ENCODE results near the gene ESR2.

Gene ESR2

GRCh38 chr14:64190974-64191502 lies 103.1 kb downstream of the ESR2 start:
- Histone ChIP-seq H2AFZ (ENCODE audit: low read depth, low read length) (no peak overlapping the region), H3K36me3 (replicated peaks; ENCODE audit: low read depth, low read length) (no peaks in the 10 kb centered on the region), H3K4me1 (ENCODE audit: low read length) (peaks cover 17% of the 10 kb centered on the region)

GRCh38 chr14:64187331-64187730 lies 106.8 kb downstream of the ESR2 start:
- Histone ChIP-seq H3K4me2 (ENCODE audit: low read length) (no peak overlapping the region), H3K4me3 (ENCODE audit: low read length) (no peak overlapping the region), H3K9ac (ENCODE audit: low read length) (no peak overlapping the region), H3K36me3 (replicated peaks; ENCODE audit: low read depth, low read length) (peaks cover 7% of the 10 kb centered on the region), H2AFZ (ENCODE audit: low read depth, low read length) (no peak overlapping the region), H3K27me3 (ENCODE audit: low read depth, low read length) (no peaks in the 10 kb centered on the region), H3K9me3 (ENCODE audit: insufficient read depth, low read length) (no peaks in the 10 kb centered on the region), H4K20me1 (ENCODE audit: insufficient read depth, low read length) (no peaks in the 10 kb centered on the region), H3K4me1 (ENCODE audit: low read length) (no peaks in the 10 kb centered on the region; the same call in 1 of the 2 replicates), H3K27ac (ENCODE audit: low read length) (no peak overlapping the region), H3K79me2 (ENCODE audit: low read length) (no peaks in the 10 kb centered on the region)
- TF ChIP-seq CTCF (IDR thresholded peaks at IDR 0.05; ENCODE audit: low read depth, low read length) (no peak), EZH2phosphoT487 (IDR thresholded peaks at IDR 0.05; ENCODE audit: low read depth) (no peak)

More at GRCh38 chr14:64190974-64191502, 103.1 kb downstream of the ESR2 start:
- Histone ChIP-seq H3K79me2 (ENCODE audit: low read length) (no peaks in the 10 kb centered on the region), H3K9ac (ENCODE audit: low read length) (no peak overlapping the region), H3K4me3 (ENCODE audit: low read length) (no peak overlapping the region), H3K4me2 (ENCODE audit: low read length) (no peak overlapping the region), H3K27me3 (ENCODE audit: low read depth, low read length) (no peaks in the 10 kb centered on the region), H3K27ac (ENCODE audit: low read length) (no peak overlapping the region), H3K9me3 (ENCODE audit: insufficient read depth, low read length) (no peaks in the 10 kb centered on the region), H4K20me1 (ENCODE audit: insufficient read depth, low read length) (no peaks in the 10 kb centered on the region)
- no peak for TF ChIP-seq CTCF (IDR thresholded peaks at IDR 0.05; ENCODE audit: low read depth, low read length)
- no peak for TF ChIP-seq EZH2phosphoT487 (IDR thresholded peaks at IDR 0.05; ENCODE audit: low read depth)

GRCh38 chr14:64186231-64187129 lies 107.7 kb downstream of the ESR2 start:
- Histone ChIP-seq H3K27me3 (ENCODE audit: low read depth, low read length) (no peaks in the 10 kb centered on the region), H3K4me3 (ENCODE audit: low read length) (no peak overlapping the region), H3K9me3 (ENCODE audit: insufficient read depth, low read length) (no peaks in the 10 kb centered on the region), H3K79me2 (ENCODE audit: low read length) (no peaks in the 10 kb centered on the region), H3K4me2 (ENCODE audit: low read length) (no peak overlapping the region), H3K4me1 (ENCODE audit: low read length) (no peaks in the 10 kb centered on the region; the same call in 1 of the 2 replicates), H3K27ac (ENCODE audit: low read length) (no peak overlapping the region), H3K9ac (ENCODE audit: low read length) (no peak overlapping the region), H2AFZ (ENCODE audit: low read depth, low read length) (no peak overlapping the region), H3K36me3 (replicated peaks; ENCODE audit: low read depth, low read length) (peaks cover 7% of the 10 kb centered on the region), H4K20me1 (ENCODE audit: insufficient read depth, low read length) (no peaks in the 10 kb centered on the region)
- TF ChIP-seq CTCF (IDR thresholded peaks at IDR 0.05; ENCODE audit: low read depth, low read length) (no peak), EZH2phosphoT487 (IDR thresholded peaks at IDR 0.05; ENCODE audit: low read depth) (no peak)

GRCh38 chr14:64185184-64185583 lies 109.0 kb downstream of the ESR2 start:
- Histone ChIP-seq H3K4me2 (ENCODE audit: low read length) (no peak overlapping the region), H3K9me3 (ENCODE audit: insufficient read depth, low read length) (no peaks in the 10 kb centered on the region), H3K9ac (ENCODE audit: low read length) (no peak overlapping the region), H2AFZ (ENCODE audit: low read depth, low read length) (no peak overlapping the region), H3K79me2 (ENCODE audit: low read length) (no peaks in the 10 kb centered on the region), H3K36me3 (replicated peaks; ENCODE audit: low read depth, low read length) (peaks cover 7% of the 10 kb centered on the region), H3K27ac (ENCODE audit: low read length) (no peak overlapping the region), H3K4me1 (ENCODE audit: low read length) (no peaks in the 10 kb centered on the region; the same call in 1 of the 2 replicates), H3K27me3 (ENCODE audit: low read depth, low read length) (no peaks in the 10 kb centered on the region), H3K4me3 (ENCODE audit: low read length) (no peak overlapping the region), H4K20me1 (ENCODE audit: insufficient read depth, low read length) (no peaks in the 10 kb centered on the region)
- TF ChIP-seq EZH2phosphoT487 (IDR thresholded peaks at IDR 0.05; ENCODE audit: low read depth) = no peak
- no peak for TF ChIP-seq CTCF (IDR thresholded peaks at IDR 0.05; ENCODE audit: low read depth, low read length)

All from OCI-LY3 (cell line).